H1 (cell line): Measurements from ENCODE around the gene ETF1. TPM values are rescaled to one million over a fixed set of nuclear protein-coding genes. Genes with fewer than 3 reads are reported as not detected.

ENCODE experiments used
- ATF3 ChIP-seq: IDR thresholded peaks from 2 replicates; pipeline ENCODE4 v1.6.1; 2011; ENCODE audit warnings: low read depth, mild to moderate bottlenecking, low read length; ENCODE audit not compliant: insufficient read depth
- BACH1 ChIP-seq: IDR thresholded peaks from 2 replicates; pipeline ENCODE4 v1.6.1; 2012; ENCODE audit warnings: low read length, improper control_type of control experiment
- CBX5 ChIP-seq: fragments of 300-800, 300-1000 bp; sonication (generic); IDR thresholded peaks from 2 replicates; pipeline ENCODE4 v1.7.1; 2016; ENCODE audit warnings: antibody characterized with exemption, low read length, low read depth
- CBX8 ChIP-seq: fragments of 300-800, 300-1000 bp; sonication (generic); IDR thresholded peaks from 2 replicates; pipeline ENCODE4 v1.7.1; 2016; ENCODE audit warnings: low read depth, low read length, borderline replicate concordance
- EP300 ChIP-seq, 2 experiments: IDR thresholded peaks; 1 replicate in 1 of 2; 2 replicates in 1 of 2; pipeline ENCODE4 v1.6.1; 2011 to 2012; ENCODE audit warnings: low read depth in 2 of 2, low read length in 2 of 2, mild to moderate bottlenecking in 2 of 2, borderline replicate concordance in 1 of 2, inconsistent platforms in 1 of 2, moderate library complexity in 1 of 2
- GABPA ChIP-seq: IDR thresholded peaks from 2 replicates; pipeline ENCODE4 v1.6.1; 2011; ENCODE audit warnings: mild to moderate bottlenecking, low read length, moderate library complexity, borderline replicate concordance; ENCODE audit not compliant: insufficient read depth
- GTF2F1 ChIP-seq: IDR thresholded peaks from 2 replicates; pipeline ENCODE4 v1.6.1; 2012; ENCODE audit warnings: low read depth, low read length, improper control_type of control experiment, borderline replicate concordance
- HDAC6 ChIP-seq: IDR thresholded peaks from one replicate; pipeline ENCODE4 v1.7.1; 2012; ENCODE audit warnings: low read depth, mild to moderate bottlenecking, inconsistent platforms, low read length, moderate library complexity
- JUND ChIP-seq: IDR thresholded peaks from 2 replicates; pipeline ENCODE4 v1.6.1; 2011; ENCODE audit warnings: mild to moderate bottlenecking, improper control_type of control experiment, low read length
- KDM5A ChIP-seq: fragments of 200-600 bp; IDR thresholded peaks from 2 replicates; pipeline ENCODE4 v1.7.1; 2012; ENCODE audit warnings: mild to moderate bottlenecking, low read length, inconsistent platforms, mixed read lengths
- MAX ChIP-seq: IDR thresholded peaks from 2 replicates; pipeline ENCODE4 v1.6.1; 2012; ENCODE audit warnings: inconsistent platforms
- POLR2A ChIP-seq, 2 experiments: IDR thresholded peaks; 1 replicate in 1 of 2; 2 replicates in 1 of 2; pipeline ENCODE4 v1.6.1; 2011; ENCODE audit warnings: low read depth in 2 of 2, low read length in 2 of 2, mild to moderate bottlenecking in 2 of 2; ENCODE audit errors: control extremely low read depth in 1 of 2
- POU5F1 ChIP-seq: IDR thresholded peaks from 2 replicates; pipeline ENCODE4 v1.6.1; 2011; ENCODE audit warnings: low read depth, mild to moderate bottlenecking, low read length, moderate library complexity
- RXRA ChIP-seq: IDR thresholded peaks from 2 replicates; pipeline ENCODE4 v1.6.1; 2011; ENCODE audit warnings: low read depth, mild to moderate bottlenecking, low read length, moderate library complexity; ENCODE audit not compliant: insufficient read depth
- SAP30 ChIP-seq: fragments of 300-600 bp; sonication (generic); IDR thresholded peaks from 2 replicates; pipeline ENCODE4 v1.7.1; 2012; ENCODE audit warnings: low read length, moderate library complexity, mild to moderate bottlenecking, inconsistent platforms; ENCODE audit not compliant: insufficient read depth, insufficient replicate concordance
- SIX5 ChIP-seq: IDR thresholded peaks from 2 replicates; pipeline ENCODE4 v1.6.1; 2011; ENCODE audit warnings: mild to moderate bottlenecking, low read depth, low read length
- SP1 ChIP-seq: IDR thresholded peaks from 2 replicates; pipeline ENCODE4 v1.6.1; 2011; ENCODE audit warnings: low read depth, low read length
- SP2 ChIP-seq: IDR thresholded peaks from 2 replicates; pipeline ENCODE4 v1.6.1; 2012; ENCODE audit warnings: mild to moderate bottlenecking, low read length, inconsistent platforms
- TAF7 ChIP-seq: optimal IDR thresholded peaks from 2 replicates; pipeline ENCODE3; 2011; ENCODE audit warnings: low read depth, mild to moderate bottlenecking, inconsistent platforms, low read length, moderate library complexity, borderline replicate concordance
- TCF12 ChIP-seq: IDR thresholded peaks from 2 replicates; pipeline ENCODE4 v1.6.1; 2011; ENCODE audit warnings: low read depth, mild to moderate bottlenecking, low read length
- USF2 ChIP-seq: IDR thresholded peaks from 2 replicates; pipeline ENCODE4 v1.6.1; 2011; ENCODE audit warnings: low read length, improper control_type of control experiment
- ZNF274 ChIP-seq: IDR thresholded peaks from 2 replicates; pipeline ENCODE4 v1.7.0; 2012; ENCODE audit warnings: low read length, borderline replicate concordance; ENCODE audit errors: extremely low read depth
- polyA plus RNA-seq, 7 experiments: library from polyadenylated mRNA; depleted of rRNA in 3 of 7; stranded (reverse) in 5 of 7; unstranded in 2 of 7; fragments of >200 nt in 5 of 7; fragments of 200-250 nt in 2 of 7; gene quantifications; 1 replicate in 5 of 7; 2 replicates in 1 of 7; 4 replicates in 1 of 7; pipeline versions ENCODE4 v1.2.1 to v1.2.3, GENCODE V29; 2011 to 2013; ENCODE audit warnings: missing spikeins in 2 of 7, mixed read lengths in 2 of 7
- total RNA-seq: library from RNA; stranded (reverse); fragmentation: NEBNext Ultra II Directional; extraction: Animal tissue kit (Norgen Biotek cat#: 25700); gene quantifications from 2 replicates; pipeline ENCODE4 v1.2.1, GENCODE V29; 2021

The ETF1 gene
- total and polyA plus RNA-seq, 2 of the 8 experiments (the other 6 are each of a cell fraction or from before 2014, with no cell fraction given), result 50.5 to 168 TPM

GRCh38 chr5:138542180-138542955 lies 668 bp downstream of the ETF1 start (continued):
- no peak for TF ChIP-seq SIX5
- no peak for TF ChIP-seq RXRA
- no peak for TF ChIP-seq GABPA
- TF ChIP-seq JUND, result no peak
- TF ChIP-seq SP2, result no peak
- TF ChIP-seq POU5F1, result no peak
- no peak for TF ChIP-seq SP1
- no peak for TF ChIP-seq HDAC6
- no peak for TF ChIP-seq TAF7
- TF ChIP-seq MAX, result no peak
- no peak for TF ChIP-seq ZNF274
- TF ChIP-seq EP300 (IDR thresholded peaks at IDR 0.05; ENCODE audit: borderline replicate concordance in 1 of 2, low read depth in 2 of 2, low read length in 2 of 2), result no peak
- TF ChIP-seq KDM5A, result 0 out of 2 replicates have a peak, but pooled peaks have one; percentile 51
- no peak for TF ChIP-seq USF2
- no peak for TF ChIP-seq ATF3
- no peak for TF ChIP-seq GTF2F1
- no peak for TF ChIP-seq TCF12
- TF ChIP-seq BACH1, result no peak
- no peak for TF ChIP-seq CBX5
- TF ChIP-seq POLR2A (IDR thresholded peaks at IDR 0.05; ENCODE audit: control extremely low read depth in 1 of 2, low read depth in 2 of 2, low read length in 2 of 2), result peak in 1 of 2 experiments; percentile 53; a peak in 2 of 3 replicates
- TF ChIP-seq SAP30, result no peak
- TF ChIP-seq CBX8, result no peak
